KMS-11 (cell line): ENCODE measurements around the gene RHBDF1.
"Not testable (repeated sequence)": the region's sequence is repeated elsewhere in the genome, so short reads cannot be mapped to it uniquely, and the experiment has no call there.

ENCODE experiments used
- H2AFZ ChIP-seq: fragments of 200-600 bp; sonication (generic); 2 replicates; pipeline ENCODE4 v1.6.1; 2016; ENCODE audit warnings: antibody characterized with exemption, mixed run types, low read depth
- H3K27ac ChIP-seq: fragments of 200-600 bp; sonication (generic); 2 replicates; pipeline ENCODE4 v1.6.1; 2016; ENCODE audit warnings: mild to moderate bottlenecking, mixed run types
- H3K27me3 ChIP-seq: fragments of 200-600 bp; sonication (generic); 2 replicates; pipeline ENCODE4 v1.6.1; 2017; ENCODE audit warnings: mild to moderate bottlenecking, low read depth, mixed run types, moderate library complexity; ENCODE audit not compliant: insufficient read depth
- H3K36me3 ChIP-seq: fragments of 200-600 bp; sonication (generic); 2 replicates; pipeline ENCODE4 v1.6.1; 2017; ENCODE audit warnings: mild to moderate bottlenecking, mixed run types; ENCODE audit not compliant: insufficient read depth
- H3K4me1 ChIP-seq: fragments of 200-600 bp; sonication (generic); 2 replicates; pipeline ENCODE4 v1.6.1; 2016; ENCODE audit warnings: mild to moderate bottlenecking, low read depth, mixed run types; ENCODE audit not compliant: poor library complexity, severe bottlenecking
- H3K4me2 ChIP-seq: fragments of 200-600 bp; sonication (generic); 2 replicates; pipeline ENCODE4 v1.7.0; 2016; ENCODE audit warnings: mild to moderate bottlenecking, mixed run types
- H3K4me3 ChIP-seq: fragments of 200-600 bp; sonication (generic); IDR thresholded peaks from 2 replicates; pipeline ENCODE4 v1.6.1; 2017; ENCODE audit warnings: low read depth, low read length, mixed read lengths; ENCODE audit not compliant: insufficient read depth
- H3K79me2 ChIP-seq: fragments of 200-600 bp; sonication (generic); 2 replicates; pipeline ENCODE4 v1.6.1; 2016; ENCODE audit warnings: low read depth, mixed run types; ENCODE audit not compliant: insufficient read depth
- H3K9ac ChIP-seq: fragments of 200-600 bp; sonication (generic); 2 replicates; pipeline ENCODE4 v1.6.1; 2016; ENCODE audit warnings: mild to moderate bottlenecking, mixed run types
- H4K20me1 ChIP-seq: fragments of 200-600 bp; sonication (generic); 2 replicates; pipeline ENCODE4 v1.6.1; 2016; ENCODE audit warnings: mild to moderate bottlenecking, mixed run types; ENCODE audit not compliant: insufficient read depth
- CTCF ChIP-seq: fragments of 200-600 bp; sonication (generic); conservative IDR thresholded peaks from 2 replicates; pipeline ENCODE4 v1.6.1; 2017; ENCODE audit warnings: low read depth, mild to moderate bottlenecking, antibody characterized with exemption, low read length, moderate library complexity, mixed read lengths

Gene RHBDF1

DNA sequence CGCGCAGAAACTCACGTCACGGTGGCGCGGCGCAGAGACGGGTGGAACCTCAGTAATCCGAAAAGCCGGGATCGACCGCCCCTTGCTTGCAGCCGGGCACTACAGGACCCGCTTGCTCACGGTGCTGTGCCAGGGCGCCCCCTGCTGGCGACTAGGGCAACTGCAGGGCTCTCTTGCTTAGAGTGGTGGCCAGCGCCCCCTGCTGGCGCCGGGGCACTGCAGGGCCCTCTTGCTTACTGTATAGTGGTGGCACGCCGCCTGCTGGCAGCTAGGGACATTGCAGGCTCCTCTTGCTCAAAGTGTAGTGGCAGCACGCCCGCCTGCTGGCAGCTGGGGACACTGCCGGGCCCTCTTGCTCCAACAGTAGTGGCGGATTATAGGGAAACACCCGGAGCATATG lies 61.7 kb downstream of the RHBDF1 start:
- not testable (repeated sequence) for H4K20me1 ChIP-seq, H3K9ac ChIP-seq, H3K79me2 ChIP-seq, H2AFZ ChIP-seq, H3K4me1 ChIP-seq, H3K27ac ChIP-seq, H3K36me3 ChIP-seq, H3K27me3 ChIP-seq, H3K4me3 ChIP-seq, H3K4me2 ChIP-seq
- peak; percentile 66 for TF ChIP-seq CTCF

DNA sequence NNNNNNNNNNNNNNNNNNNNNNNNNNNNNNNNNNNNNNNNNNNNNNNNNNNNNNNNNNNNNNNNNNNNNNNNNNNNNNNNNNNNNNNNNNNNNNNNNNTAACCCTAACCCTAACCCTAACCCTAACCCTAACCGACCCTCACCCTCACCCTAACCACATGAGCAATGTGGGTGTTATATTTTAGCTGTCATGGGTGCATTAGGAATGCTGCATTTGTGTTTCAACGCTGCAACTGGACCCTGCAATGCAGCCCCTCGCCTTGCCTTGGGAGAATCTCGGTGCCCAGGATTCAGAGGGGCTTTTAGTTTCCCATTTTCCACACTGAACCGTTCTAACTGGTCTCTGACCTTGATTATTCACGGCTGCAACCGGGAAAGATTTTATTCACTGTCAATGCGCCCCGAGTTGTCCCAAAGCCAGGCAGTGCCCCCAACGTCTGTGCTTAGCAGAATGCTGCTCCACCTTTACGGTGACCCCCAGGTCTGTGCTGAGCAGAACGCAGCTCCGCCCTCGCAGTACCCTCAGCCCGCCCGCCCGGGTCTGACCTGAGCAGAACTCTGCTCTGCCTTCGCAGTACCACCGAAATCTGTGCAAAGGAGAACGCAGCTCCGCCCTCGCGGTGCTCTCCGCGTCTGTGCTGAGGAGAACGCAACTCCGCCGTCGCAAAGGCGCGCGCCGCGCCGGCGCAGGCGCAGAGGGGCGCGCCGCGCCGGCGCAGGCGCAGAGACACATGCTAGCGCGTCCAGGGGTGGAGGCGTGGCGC lies 62.3 kb downstream of the RHBDF1 start:
- Histone ChIP-seq H3K4me3 (no peak overlapping the region), H3K27me3 (no peaks in the 10 kb centered on the region)
- TF ChIP-seq CTCF: no peak

More for the DNA sequence above, 62.3 kb downstream of the RHBDF1 start:
- Histone ChIP-seq H3K36me3 (no peaks in the 10 kb centered on the region), H3K4me1 (no peaks in the 10 kb centered on the region), H3K27ac (no peak overlapping the region), H3K4me2 (no peak overlapping the region), H4K20me1 (no peaks in the 10 kb centered on the region), H2AFZ (no peak overlapping the region), H3K79me2 (no peaks in the 10 kb centered on the region), H3K9ac (no peak overlapping the region)
